Motor neuron (in vitro differentiated cells): ENCODE measurements around the gene PHLPP1. TPM values are rescaled to one million over a fixed set of nuclear protein-coding genes. Genes with fewer than 3 reads are reported as not detected.

Source experiments
- ATAC-seq, 8 experiments: fragments of 200-7000 bp; cut with Tn5 transposase; replicated peaks in 6 of 8; 2 replicates each; pipeline ENCODE4 v1.8.0; 2021; ENCODE audit warnings: mild to moderate bottlenecking in 8 of 8, moderate library complexity in 8 of 8
- H3K27ac ChIP-seq, 2 donors: fragments of 250-450 bp; sonication (Bioruptor Pico); 2 replicates each; pipeline ENCODE4 v1.9.0; 2021; ENCODE audit warnings: antibody characterized with exemption in 2 of 2, mild to moderate bottlenecking in 2 of 2, moderate library complexity in 1 of 2
- H3K4me1 ChIP-seq, 2 donors: fragments of 250-450 bp; sonication (Bioruptor Pico); replicated peaks in 1 of 2; 2 replicates each; pipeline ENCODE4 v1.6.1; 2021; ENCODE audit warnings: antibody characterized with exemption in 2 of 2, mild to moderate bottlenecking in 2 of 2, moderate library complexity in 1 of 2
- H3K4me3 ChIP-seq, 5 donors: fragments of 250-450 bp; sonication (Bioruptor Pico); 2 replicates each; pipeline ENCODE4 v1.9.0; 2021; ENCODE audit warnings: antibody characterized with exemption in 5 of 5, mild to moderate bottlenecking in 5 of 5, moderate library complexity in 4 of 5
- WGBS, 10 experiments: fragments of 450-650 bp; shearing (Covaris generic); methylation state at CpG; one replicate each; pipeline ENCODE4 v1.0.0; 2022; 5-methylcytosine and 5-hydroxymethylcytosine counted together
- in situ Hi-C, 9 experiments: fragments of 400-800 bp; cut with MboI; loops; one replicate each; pipeline ENCODE4 v1.15.0; 2021; ENCODE audit warnings: low sequenced_read_pairs in 9 of 9, low pct_unique_long_range_greater_than_20kb in 2 of 9; ENCODE audit not compliant: unreplicated experiment in 9 of 9
- total RNA-seq, 8 experiments: library from RNA; unstranded; fragments of 300-600 nt; gene quantifications; 2 replicates each; pipeline versions ENCODE4 v1.2.3 to v1.2.4, GENCODE V29; 2022

The PHLPP1 gene
- total RNA-seq, 8 experiments from 2014 or later = 3.3 to 14.4 (median 12.1) TPM

DNA sequence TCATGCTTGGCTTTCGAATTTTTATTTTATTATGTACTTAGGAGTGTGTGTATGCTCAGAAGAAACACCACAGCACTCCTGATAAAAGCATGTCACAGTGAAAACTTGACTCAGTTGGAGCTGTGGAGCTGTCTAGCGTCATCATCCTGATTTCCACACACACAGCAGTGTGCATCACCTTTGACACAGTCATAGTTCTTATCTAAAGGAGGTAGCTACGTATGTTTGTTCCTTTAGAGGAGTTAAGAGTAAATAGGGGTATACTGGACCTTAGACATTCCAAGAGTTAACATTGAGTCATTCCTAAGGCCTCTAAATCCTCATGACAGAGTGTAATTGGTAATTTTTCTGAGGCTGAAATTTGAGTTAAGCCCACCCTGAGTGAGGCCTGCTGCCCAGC lies 96.9 kb downstream of the PHLPP1 start:
- peaks cover 3 to 4% of the 10 kb centered on the region in 2 donors for H3K4me1 ChIP-seq
- WGBS, 10 experiments = 61 to 100% (median 83%) methylated on average over 1 to 3 of the region's 3 CpGs
- no peak overlapping the region for H3K4me3 ChIP-seq
- H3K27ac ChIP-seq = no peak overlapping the region
- ATAC-seq = no peak
- in situ Hi-C loops = no loop called here

DNA sequence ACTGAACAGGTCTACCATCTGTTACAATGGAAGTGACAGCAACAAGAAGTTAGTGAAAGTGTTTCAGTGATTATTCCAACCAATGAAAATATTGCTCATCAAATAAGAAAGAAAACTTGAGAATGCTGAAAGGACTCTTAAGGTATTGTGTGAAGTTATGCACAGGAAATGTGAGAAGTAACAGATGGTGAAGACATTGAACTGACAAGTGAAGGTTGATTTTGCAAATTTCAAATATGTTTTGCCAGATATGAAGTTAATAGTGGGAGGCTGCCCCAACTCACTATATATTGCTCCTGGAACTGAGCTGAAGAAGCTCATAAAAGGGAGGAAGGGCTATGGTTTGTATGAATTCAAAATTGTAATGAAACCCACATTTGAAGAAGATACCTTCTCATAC lies 97.5 kb downstream of the PHLPP1 start:
- Histone ChIP-seq H3K4me1 (peaks cover 3 to 4% of the 10 kb centered on the region in 2 donors), H3K4me3 (no peak overlapping the region), H3K27ac (no peak overlapping the region)
- in situ Hi-C loops = no loop called here
- ATAC-seq = no peak

DNA sequence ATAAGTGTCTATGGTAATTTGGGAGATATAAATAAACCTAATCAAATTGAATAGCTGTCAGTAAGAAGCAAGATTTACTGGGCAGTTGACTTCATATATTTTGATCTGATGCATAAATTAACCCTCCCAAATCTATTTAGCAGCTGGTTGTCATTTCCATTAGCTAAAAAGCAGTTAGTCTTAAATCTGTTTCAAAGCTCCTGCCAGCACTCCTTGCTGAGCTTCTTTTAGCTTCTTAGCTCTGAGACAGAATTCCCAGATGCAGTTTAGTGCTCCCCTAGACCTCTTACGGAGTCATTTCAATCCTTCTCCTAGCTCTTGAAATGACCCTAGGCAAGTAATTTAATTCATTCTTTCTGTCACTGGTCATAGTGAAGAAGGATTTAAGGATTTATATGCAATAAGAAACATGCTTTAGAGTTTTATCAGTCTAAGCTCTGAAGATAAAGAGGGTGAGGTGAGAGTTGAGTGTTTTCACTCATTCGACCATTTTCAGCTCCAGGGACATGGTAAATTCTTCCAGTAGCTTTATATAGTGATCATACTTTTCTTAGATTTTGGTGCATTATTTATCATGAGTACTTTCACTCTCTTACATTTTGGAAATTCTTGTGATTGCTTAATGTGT lies 98.9 kb downstream of the PHLPP1 start:
- Histone ChIP-seq H3K27ac (no peak overlapping the region), H3K4me1 (peaks cover 3 to 4% of the 10 kb centered on the region in 2 donors), H3K4me3 (no peak overlapping the region)
- peak in 3 of 8 experiments; percentile 24 to 65 (median 41) for ATAC-seq
- in situ Hi-C loops = no loop called here
- 40 to 100% (median 65%) methylated on average over 1 to 2 of the region's 2 CpGs; no CpG with 5 or more reads in 1 of the 10 experiments for WGBS, 10 experiments

DNA sequence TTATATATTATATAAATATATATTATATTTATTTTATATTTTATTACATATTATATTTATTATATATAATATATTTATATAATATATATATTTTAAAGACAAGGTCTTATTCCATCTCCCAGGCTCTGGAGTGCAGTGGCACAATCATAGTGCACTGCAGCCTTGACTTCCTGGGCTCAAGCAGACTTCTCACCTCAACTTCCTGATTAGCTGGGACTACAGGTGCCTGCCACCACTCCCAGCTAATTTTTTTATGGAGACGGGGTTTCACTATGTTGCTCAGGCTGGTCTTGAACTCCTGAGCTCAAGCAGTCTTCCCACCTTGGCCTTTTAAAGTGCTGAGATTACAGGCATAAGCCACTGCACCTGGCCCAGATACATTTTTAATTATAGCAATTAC lies 110.0 kb downstream of the PHLPP1 start:
- ATAC-seq = no peak
- H3K4me3 ChIP-seq = no peak overlapping the region
- H3K27ac ChIP-seq = no peak overlapping the region
- peaks cover 4 to 5% of the 10 kb centered on the region in 2 donors for H3K4me1 ChIP-seq
- in situ Hi-C loops = no loop called here
- 80 to 100% (median 100%) methylated on average over 1 of the region's 1 CpG; no CpG with 5 or more reads in 7 of the 10 experiments for WGBS, 10 experiments

DNA sequence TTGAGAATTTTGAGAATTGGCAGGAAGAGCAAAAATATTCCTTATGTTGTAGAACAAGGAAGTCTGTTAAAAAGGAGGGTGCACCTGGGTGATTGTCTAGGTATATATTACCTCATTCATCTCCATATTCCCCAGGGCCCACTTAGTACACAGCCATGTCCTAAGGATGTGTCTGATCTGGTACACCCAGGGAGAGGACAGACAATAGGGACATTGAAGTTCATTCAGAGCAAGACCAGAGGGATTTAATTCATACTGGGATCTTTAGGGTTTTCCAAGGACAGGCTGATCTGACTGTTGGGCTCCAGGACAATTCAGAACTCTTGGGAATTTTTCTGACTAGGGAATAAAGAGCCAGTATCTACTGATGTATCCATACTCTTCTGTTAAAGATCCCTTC lies 112.1 kb downstream of the PHLPP1 start:
- in situ Hi-C loops = no loop called here
- Histone ChIP-seq H3K4me3 (no peak overlapping the region), H3K4me1 (peaks cover 5 to 6% of the 10 kb centered on the region in 2 donors), H3K27ac (no peak overlapping the region)
- ATAC-seq = no peak

DNA sequence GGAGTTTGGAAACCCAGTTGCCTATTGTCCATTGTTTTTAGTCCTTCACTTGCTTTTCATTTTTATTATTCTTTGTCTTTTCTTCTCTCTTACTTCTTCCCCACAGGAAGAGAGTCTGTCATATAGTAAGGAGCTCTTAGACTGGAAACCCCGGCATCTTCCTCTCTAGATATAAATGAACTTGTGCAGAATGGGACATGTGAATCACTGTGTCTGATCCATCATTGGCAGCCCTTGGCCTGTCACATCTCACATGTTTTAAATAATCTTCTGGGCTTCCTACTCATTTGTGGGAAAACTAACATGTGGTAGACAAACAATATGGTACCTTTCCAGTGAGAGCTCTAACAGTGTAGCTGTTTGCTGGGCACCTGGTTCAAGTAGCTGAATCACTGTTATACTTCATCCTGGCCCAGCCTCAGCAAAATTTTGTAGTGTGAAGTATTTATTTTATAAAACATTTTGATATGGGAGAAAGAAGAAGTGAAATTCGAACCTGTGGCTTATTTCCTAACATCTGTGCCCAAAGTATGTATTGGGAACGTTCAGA lies 112.8 kb downstream of the PHLPP1 start:
- in situ Hi-C loops = no loop called here
- no peak overlapping the region for H3K27ac ChIP-seq

DNA sequence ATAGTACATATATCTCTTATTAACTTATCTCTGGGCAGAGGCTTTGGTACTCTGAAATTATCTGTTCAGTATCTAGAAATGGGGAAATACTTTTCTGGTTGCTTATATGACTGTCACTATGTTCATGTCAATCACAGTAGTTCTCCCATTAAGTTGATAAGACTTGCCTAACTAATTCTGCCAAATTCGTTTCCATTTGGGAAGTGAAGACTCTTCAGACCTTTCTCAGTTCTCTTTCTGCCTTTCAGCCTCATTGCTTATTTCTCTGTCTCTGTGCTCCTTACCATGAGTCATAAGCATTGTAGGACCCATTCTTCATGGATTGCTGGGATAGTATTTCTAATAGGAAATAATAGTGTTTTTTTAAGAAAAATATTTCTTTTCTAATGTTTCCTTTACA lies 113.5 kb downstream of the PHLPP1 start:
- H3K27ac ChIP-seq = no peak overlapping the region
- in situ Hi-C loops = no loop called here
- 0 to 100% (median 83%) methylated on average over 1 of the region's 1 CpG; no CpG with 5 or more reads in 3 of the 10 experiments for WGBS, 10 experiments
- peaks cover 5 to 8% of the 10 kb centered on the region in 2 donors for H3K4me1 ChIP-seq
- no peak for ATAC-seq
- no peak overlapping the region for H3K4me3 ChIP-seq

More for the DNA sequence above, 112.8 kb downstream of the PHLPP1 start:
- WGBS, 10 experiments = 37 to 100% (median 93%) methylated on average over 1 to 3 of the region's 3 CpGs
- no peak overlapping the region for H3K4me3 ChIP-seq
- peaks cover 5 to 8% of the 10 kb centered on the region in 2 donors for H3K4me1 ChIP-seq
- no peak for ATAC-seq

DNA sequence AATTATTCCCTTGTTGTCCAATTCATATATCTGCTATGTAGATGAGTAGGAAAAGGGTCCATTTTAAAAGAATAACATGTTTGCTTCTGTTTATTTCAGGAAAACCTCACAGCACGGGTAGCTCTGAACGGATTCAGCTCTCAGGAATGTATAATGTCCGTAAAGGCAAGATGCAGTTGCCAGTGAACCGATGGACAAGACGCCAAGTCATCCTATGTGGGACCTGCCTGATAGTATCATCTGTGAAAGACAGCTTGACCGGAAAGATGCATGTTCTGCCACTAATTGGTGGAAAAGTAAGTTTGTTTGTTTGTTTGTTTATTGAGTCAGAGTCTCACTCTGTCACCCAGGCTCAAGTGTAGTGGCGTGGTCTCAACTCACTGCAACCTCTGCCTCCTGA lies 114.6 kb downstream of the PHLPP1 start:
- no peak overlapping the region for H3K4me3 ChIP-seq
- 67 to 100% (median 96%) methylated on average over 1 to 7 of the region's 7 CpGs; no CpG with 5 or more reads in 3 of the 10 experiments for WGBS, 10 experiments
- no peak overlapping the region for H3K27ac ChIP-seq
- in situ Hi-C loops = no loop called here
- no peak for ATAC-seq
- peaks cover 5 to 8% of the 10 kb centered on the region in 2 donors for H3K4me1 ChIP-seq

DNA sequence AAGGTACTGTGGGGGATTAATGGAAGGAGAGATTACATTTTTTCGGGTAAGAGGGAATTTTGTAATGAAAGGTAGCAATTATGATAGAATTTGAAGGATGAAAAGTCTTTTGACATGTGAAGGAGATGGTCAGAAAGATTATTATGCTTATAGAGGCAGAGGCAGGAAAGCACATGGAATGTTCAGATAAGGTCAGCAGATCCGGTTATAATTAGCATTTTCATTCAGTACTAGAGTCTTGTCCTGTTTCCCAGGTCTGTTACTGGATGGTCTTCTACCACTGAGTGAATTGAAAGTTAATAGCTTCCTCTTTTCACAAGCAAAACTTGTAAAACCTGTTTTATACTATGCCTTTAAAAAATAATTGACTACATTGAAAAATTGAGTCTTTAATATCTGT lies 116.9 kb downstream of the PHLPP1 start:
- H3K27ac ChIP-seq = no peak overlapping the region
- in situ Hi-C loops = no loop called here
- ATAC-seq = peak in 3 of 8 experiments; percentile 44 to 91 (median 52)
- WGBS, 10 experiments = 25 to 100% (median 54%) methylated on average over 1 to 2 of the region's 2 CpGs; no CpG with 5 or more reads in 1 of the 10 experiments
- no peak overlapping the region for H3K4me3 ChIP-seq
- peaks cover 5 to 8% of the 10 kb centered on the region in 2 donors for H3K4me1 ChIP-seq

DNA sequence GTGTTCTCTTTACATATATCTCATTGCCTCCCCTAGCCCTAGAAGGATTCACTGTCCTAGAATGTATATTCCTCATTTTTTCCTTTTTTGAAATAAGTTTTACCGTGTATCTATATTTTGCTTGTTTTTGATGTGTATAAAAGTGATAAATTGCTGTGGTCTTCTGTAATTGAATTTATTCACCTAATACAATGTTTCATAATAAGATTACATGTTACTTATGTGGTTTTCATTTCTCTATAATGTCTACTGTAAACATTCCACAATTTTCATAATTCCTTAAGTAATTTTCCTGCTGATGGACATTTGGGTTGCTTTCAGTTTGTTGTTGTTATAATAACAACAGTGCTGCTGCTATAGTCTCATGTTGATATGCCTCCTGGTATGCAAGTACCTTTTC lies 118.2 kb downstream of the PHLPP1 start:
- in situ Hi-C loops = no loop called here
- Histone ChIP-seq H3K4me1 (peaks cover 0 to 4% of the 10 kb centered on the region in 2 donors), H3K4me3 (no peak overlapping the region), H3K27ac (no peak overlapping the region)
- no peak for ATAC-seq
- WGBS, 10 experiments = 80 to 100% (median 100%) methylated on average over 1 of the region's 1 CpG; no CpG with 5 or more reads in 2 of the 10 experiments

DNA sequence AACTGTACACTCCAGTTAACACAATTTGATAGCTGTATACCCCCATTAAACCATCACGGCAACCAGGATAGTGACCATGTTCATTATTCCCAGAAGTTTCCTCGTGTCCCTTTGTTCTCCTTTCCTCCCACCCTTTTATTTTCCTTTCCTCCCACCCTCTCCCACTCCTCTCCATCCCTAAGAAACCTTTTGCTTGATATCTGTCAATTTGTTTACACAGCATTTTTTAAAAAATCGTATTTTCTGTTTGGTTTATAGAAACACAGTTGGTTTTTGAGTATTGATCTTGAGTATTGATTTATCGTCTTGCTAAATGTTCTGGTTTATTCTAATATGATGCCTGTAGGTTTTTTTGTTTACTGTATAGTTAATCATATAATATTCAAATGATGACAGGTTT lies 119.4 kb downstream of the PHLPP1 start:
- H3K4me3 ChIP-seq = no peak overlapping the region
- in situ Hi-C loops = no loop called here
- 17 to 100% (median 80%) methylated on average over 1 to 4 of the region's 4 CpGs for WGBS, 10 experiments
- peaks cover 0 to 4% of the 10 kb centered on the region in 2 donors for H3K4me1 ChIP-seq
- H3K27ac ChIP-seq = no peak overlapping the region
- ATAC-seq = no peak

DNA sequence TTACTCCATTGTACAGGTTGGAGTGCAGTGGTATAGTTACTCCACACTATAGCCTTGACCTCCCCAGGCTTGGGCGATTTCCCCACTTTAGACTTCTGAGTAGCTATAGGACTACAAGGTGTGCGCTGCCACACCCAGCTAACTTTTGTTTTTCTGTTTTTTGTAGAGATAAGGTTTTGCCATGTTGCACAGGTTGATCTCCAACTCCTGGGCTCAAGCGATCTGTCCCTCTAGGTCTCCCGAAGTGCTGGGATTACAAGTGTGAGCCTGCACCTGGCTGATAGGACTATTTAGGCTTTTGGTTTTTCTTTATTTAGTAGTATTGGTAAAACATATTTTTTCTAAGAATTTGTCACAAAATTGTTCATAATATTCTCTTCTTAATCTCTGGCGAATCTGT lies 121.7 kb downstream of the PHLPP1 start:
- no peak for ATAC-seq
- WGBS, 10 experiments = 84 to 97% (median 96%) methylated on average over 2 to 5 of the region's 5 CpGs
- H3K4me3 ChIP-seq = no peak overlapping the region
- in situ Hi-C loops = no loop called here
- H3K27ac ChIP-seq = no peak overlapping the region
- peaks cover 0 to 4% of the 10 kb centered on the region in 2 donors for H3K4me1 ChIP-seq

DNA sequence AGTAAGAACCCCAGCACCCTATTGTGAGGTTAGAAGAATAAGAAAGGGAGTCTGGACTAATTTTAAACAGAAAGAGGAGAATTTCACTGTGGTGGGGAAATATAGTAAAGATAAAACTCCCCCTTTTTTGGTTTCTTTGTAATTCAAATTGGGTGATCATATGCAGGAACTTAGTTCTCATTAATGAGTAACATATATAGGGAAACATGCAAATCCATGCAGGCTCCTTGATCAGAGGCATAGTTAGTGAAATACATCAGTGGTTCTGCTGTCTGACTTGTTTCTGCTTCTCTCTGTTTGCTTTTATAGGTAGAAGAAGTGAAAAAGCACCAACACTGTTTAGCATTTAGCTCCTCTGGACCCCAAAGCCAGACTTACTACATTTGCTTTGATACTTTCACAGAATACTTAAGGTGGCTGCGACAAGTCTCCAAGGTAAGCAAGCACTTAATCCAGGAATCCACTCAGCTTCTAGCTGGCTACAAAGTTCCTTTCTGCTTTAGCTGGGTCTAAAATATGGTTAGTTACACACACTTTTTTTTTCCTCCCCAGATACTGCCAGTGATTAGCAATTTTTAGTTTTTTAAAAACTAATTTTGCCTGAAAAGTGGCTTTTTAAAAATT lies 123.2 kb downstream of the PHLPP1 start:
- in situ Hi-C loops = no loop called here
- no peak overlapping the region for H3K27ac ChIP-seq
- 33 to 100% (median 71%) methylated on average over 1 of the region's 1 CpG; no CpG with 5 or more reads in 3 of the 10 experiments for WGBS, 10 experiments
- H3K4me1 ChIP-seq = no peaks in the 10 kb centered on the region
- no peak for ATAC-seq
- H3K4me3 ChIP-seq = no peak overlapping the region
